Measurements from ENCODE around the gene GAB3.
"Not testable (repeated sequence)": the region's sequence is repeated elsewhere in the genome, so short reads cannot be mapped to it uniquely, and the experiment has no call there.

Gene GAB3

GRCh38 chrX:154721155-154721554 is 29.7 kb downstream of the GAB3 start:
- DNase-seq (ENCODE audit: low read depth in 2 of 2): no peak

DNA sequence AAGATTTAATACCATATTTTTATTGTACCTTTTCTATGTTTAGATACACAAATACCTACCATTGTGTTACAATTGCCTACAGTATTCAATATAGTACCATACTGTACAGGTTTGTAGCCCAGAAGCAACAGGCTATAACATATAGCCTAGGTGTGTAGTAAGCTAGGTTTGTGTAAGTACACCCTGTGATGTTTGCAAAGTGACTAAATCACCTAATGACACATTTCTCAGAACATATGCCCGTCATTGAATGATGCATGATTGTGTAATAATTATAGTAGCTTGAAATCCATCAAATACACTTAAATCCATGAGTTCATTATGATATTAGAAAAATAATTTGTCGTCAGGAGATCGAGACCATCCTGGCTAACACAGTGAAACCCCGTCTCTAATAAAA is 30.8 kb downstream of the GAB3 start:
- DNase-seq (ENCODE audit: low read depth in 2 of 2): no peak

DNA sequence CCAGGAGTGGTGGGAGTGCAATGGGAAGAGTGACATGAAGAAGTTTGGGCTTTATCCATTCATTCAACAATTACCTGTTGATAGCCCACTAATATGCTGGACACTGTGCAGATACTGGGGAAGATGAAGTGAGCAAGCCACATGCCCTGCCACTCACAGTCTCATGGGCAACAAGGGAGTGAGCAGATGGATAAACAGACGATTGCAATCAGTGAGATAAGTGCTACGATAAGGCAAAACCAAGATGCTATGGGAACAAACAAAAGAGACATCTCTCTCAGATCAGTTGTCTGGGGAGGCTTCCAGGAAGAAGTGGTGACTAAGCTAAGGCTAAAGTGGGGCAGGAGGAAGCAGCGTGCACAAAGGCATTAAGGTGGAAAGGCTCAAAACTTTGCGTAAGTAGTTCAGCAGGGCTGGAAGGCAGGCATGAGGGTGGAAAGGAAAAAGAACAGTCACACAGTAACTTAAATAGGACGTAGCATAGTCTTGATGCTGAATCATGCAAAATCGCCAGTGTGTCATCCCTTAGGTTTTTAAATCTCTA is 31.7 kb downstream of the GAB3 start:
- peak in 1 of 2 donors; percentile 15 for DNase-seq (ENCODE audit: low read depth in 2 of 2)

DNA sequence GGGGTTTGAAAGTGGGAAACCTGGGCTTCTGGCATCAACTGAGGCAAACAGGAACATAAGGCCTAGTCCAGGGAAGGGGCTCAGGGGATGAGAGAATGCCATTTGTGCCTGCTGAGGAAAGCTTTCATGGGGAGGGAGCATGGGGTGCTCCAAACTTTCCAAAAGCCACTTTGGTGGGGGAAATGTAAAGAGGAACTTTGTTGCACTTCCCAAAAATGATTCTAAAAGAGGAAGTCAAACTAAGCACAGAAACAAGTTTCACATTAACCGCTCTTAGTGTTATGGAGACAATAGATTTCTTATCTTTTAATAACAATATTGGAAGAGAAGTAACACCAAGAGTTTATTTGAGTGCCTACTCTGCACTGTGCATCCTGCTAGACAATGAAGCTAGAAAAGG is 32.3 kb downstream of the GAB3 start:
- no peak for DNase-seq (ENCODE audit: low read depth in 2 of 2)

GRCh38 chrX:154717824-154718223 is 33.1 kb downstream of the GAB3 start:
- DNase-seq (ENCODE audit: low read depth in 2 of 2): no peak

- DNase-seq (ENCODE audit: low read depth in 2 of 2): no peak
Observed at GRCh38 chrX:154715825-154716224, 35.1 kb downstream of the GAB3 start.

DNA sequence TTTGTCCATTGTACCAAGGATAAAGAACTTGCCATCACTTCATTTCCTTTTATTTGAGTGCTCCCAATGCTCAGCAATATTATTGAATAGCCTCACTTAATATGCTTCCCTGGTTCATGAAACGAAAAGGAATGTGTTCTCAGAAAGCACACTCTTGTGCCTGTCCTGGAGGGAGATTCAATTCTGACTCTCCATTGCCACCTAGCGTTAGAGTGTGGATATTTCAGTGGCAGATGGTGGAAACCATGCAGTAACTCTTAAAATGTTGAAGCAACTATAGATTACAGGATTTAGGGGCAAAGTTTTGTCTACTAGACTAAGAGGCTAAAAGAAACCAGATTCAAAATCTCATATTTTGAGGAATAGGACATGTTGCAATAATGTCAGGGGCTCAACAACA is 36.0 kb downstream of the GAB3 start:
- DNase-seq (ENCODE audit: low read depth in 2 of 2): peak in 1 of 2 donors; percentile 21

- DNase-seq (ENCODE audit: low read depth in 2 of 2): no peak
Observed at GRCh38 chrX:154712781-154713740, 37.8 kb downstream of the GAB3 start.

- DNase-seq (ENCODE audit: low read depth in 2 of 2): no peak
Observed at GRCh38 chrX:154711264-154711663, 39.6 kb downstream of the GAB3 start.

GRCh38 chrX:154710309-154710708 is 40.6 kb downstream of the GAB3 start:
- DNase-seq (ENCODE audit: low read depth in 2 of 2): no peak

- no peak for DNase-seq (ENCODE audit: low read depth in 2 of 2)
Observed at GRCh38 chrX:154698630-154699248, 52.1 kb downstream of the GAB3 start.

DNA sequence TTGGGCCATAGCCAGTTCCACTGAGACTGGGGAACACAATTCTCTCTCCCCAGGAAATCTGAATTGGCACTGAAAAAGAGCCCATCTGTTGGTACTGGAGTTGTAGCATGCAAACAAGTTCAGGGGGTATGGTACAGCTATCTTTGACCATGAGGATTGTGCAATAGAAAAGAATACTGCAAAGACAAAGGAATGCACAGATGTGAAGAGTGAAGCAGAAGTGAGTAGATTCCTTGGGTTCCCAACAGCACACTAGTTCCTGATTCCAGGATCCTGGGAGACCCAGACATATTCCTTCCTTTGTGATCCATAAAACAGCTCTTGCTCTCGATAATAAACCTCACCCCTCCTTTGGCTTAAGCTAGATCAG is 54.2 kb downstream of the GAB3 start:
- no peak for DNase-seq (ENCODE audit: low read depth in 2 of 2)

GRCh38 chrX:154695911-154696675 is 54.8 kb downstream of the GAB3 start:
- DNase-seq (ENCODE audit: low read depth in 2 of 2): no peak

DNA sequence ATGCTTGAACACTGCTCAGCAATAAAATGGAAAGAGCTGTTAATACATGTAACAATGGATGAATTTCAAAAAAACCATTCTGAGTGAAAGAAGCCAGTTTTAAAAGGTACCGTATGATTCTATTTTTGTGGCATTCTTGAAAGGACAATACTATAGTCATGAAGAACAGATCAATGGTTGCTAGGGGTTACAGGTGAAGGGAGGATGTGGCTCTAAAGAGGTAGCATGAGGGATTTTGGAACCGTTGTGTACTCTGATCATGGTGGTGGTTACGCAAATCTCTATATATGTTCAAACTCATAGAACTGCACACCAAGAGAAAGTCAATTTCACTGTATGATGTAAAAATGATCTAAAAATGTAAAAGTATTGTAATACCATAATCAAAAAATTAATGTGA is 57.5 kb downstream of the GAB3 start:
- DNase-seq (ENCODE audit: low read depth in 2 of 2): no peak

DNA sequence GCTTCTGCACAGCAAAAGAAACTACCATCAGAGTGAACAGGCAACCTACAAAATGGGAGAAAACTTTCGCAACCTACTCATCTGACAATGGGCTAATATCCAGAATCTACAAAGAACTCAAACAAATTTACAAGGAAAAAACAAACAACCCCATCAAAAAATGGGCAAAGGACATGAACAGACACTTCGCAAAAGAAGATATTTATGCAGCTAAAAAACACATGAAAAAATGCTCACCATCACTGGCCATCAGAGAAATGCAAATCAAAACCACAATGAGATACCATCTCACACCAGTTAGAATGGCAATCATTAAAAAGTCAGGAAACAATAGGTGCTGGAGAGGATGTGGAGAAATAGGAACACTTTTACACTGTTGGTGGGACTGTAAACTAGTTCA is 60.4 kb downstream of the GAB3 start:
- DNase-seq (ENCODE audit: low read depth in 2 of 2): not testable (repeated sequence)

- not testable (repeated sequence) for DNase-seq (ENCODE audit: low read depth in 2 of 2)
Observed at GRCh38 chrX:154672084-154672483, 78.8 kb downstream of the GAB3 start.

DNA sequence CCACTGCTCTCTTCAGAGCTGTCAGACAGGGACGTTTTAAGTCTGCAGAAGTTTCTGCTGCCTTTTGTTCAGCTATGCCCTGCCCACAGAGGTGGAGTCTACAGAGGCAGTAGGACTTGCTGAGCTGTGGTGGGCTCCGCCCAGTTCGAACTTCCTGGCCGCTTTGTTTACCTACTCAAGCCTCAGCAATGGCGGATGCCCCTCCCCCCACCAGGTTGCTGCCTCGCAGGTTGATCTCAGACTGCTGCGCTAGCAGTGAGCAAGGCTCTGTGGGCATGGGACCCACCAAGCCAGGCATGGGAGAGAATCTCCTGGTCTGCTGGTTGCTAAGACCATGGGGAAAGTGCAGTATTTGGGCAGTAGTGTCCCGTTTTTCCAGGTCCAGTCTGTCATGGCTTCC is 80.0 kb downstream of the GAB3 start:
- not testable (repeated sequence) for DNase-seq (ENCODE audit: low read depth in 2 of 2)

DNA sequence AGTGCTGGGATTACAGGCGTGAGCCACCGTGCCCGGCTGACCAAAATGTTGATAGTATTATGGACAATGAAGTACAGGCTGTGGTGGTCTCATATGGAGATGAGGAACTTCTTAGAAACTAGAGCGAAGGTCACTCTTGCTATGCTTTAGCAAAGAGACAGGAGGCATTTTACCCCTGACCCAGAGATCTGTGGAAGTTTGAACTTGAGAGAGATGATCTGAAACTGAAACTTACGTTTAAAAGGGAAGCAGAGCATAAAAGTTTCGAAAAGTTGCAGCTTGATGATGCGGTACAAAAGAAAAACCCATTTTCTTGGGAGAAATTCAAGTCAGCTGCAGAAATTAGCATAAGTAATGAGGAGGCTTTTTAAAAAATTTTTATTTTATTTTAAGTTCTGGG is 89.0 kb downstream of the GAB3 start:
- DNase-seq (ENCODE audit: low read depth in 2 of 2): no peak

DNA sequence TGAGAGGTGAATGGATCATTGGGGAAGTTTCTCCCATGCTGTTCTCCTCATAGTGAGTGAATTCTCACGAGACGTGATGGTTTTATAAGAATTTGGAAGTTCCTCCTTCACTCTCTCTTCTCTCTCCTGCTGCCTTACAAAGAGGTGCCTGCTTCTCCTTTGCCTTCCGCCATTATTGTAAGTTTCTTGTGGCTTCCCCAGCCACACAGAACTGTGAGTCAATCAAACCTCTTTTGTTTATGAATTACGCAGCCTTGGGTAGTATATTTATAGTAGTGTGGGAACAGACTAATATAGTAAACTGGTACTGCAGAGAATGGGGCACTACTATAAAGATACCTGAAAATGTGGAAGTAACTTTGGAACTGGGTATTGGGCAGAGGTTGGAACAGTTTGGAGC is 89.7 kb downstream of the GAB3 start:
- no peak for DNase-seq (ENCODE audit: low read depth in 2 of 2)

DNA sequence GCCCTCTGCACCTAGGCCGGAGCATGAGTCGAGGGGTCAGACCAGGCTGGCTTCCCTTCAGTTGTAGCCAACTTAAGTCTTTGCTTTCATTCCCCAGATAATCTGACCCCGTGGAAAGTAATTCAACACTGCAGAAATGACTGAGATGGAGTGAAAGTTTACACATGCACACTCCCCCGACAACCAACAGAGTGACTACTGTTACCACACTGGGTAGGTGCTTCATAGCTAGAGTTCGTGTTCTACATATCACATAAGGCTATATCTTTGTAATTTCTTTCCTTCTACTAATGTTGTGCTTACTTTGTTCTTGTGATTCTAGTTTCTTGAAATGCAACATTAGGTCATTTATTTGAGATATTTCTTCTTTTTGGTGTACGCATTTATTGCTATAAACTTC is 90.3 kb downstream of the GAB3 start:
- no peak for DNase-seq (ENCODE audit: low read depth in 2 of 2)

DNA sequence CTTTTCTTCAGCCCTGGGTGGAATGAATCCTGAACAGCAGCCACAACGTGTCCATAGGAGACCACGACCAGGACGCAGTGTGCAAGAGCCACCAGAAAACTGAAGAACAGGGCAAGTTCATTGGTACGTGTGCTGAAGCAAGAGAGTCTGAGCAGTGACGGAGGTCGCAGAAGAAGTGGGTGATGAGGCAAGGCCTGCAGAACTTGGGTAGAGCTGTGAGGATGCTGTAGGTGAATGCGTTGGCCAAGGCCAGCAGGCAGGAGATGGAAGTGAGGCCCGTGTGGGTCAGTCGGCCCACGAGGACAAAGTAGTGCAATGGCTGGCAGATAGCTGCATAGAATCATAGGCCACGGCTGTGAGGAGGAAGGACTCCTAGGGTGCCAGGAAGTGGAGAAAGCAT is 91.9 kb downstream of the GAB3 start:
- no peak for DNase-seq (ENCODE audit: low read depth in 2 of 2)

DNA sequence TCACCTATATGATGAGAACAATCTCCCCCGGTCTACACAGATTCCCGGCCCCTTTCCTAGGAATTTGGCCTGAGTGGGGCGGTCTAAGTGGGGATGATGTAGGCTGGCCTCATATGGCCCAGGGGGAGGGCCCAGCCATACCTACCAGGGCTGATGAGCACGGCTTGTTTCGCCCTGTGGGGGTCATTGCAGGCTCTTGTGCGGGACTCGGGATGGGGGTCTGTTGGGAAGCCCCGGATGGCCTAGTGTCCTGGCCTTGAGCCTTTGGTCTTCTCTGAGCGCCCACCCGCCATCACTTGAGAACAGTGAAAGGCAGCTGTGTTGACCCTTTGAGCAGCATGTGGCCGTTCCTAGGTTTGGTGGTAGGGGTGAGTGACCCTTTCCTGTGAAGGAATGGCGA is 92.7 kb downstream of the GAB3 start:
- DNase-seq (ENCODE audit: low read depth in 2 of 2): no peak

All from activated CD8-positive, alpha-beta memory T cell treated with anti-CD3 and anti-CD28 coated beads for 4 hours (primary cell).